HG02623 (cell line): ENCODE data around the gene MYO5C.
A peak's percentile ranks its signal among the peaks of the same experiment; 100 is the strongest.
"Not testable (repeated sequence)": the region's sequence is repeated elsewhere in the genome, so short reads cannot be mapped to it uniquely, and the experiment has no call there.

Source experiments
- ATAC-seq: cut with Tn5 transposase; IDR thresholded peaks from one replicate; pipeline ENCODE4 v1.9.1; 2021; ENCODE audit warnings: moderate library complexity; ENCODE audit not compliant: unreplicated experiment

MYO5C gene

GRCh38 chr15:52309154-52309548 is 13.5 kb upstream of the MYO5C start:
- peak; percentile 72 for ATAC-seq

GRCh38 chr15:52308446-52309153 is 13.0 kb upstream of the MYO5C start:
- ATAC-seq, result peak; percentile 49

- ATAC-seq, result no peak
Observed at GRCh38 chr15:52307847-52308246, 12.2 kb upstream of the MYO5C start.

- no peak for ATAC-seq
Observed at GRCh38 chr15:52306270-52306669, 10.7 kb upstream of the MYO5C start.

GRCh38 chr15:52303093-52303772 is 7.6 kb upstream of the MYO5C start:
- ATAC-seq, result no peak

- ATAC-seq, result no peak
Observed at GRCh38 chr15:52301265-52301847, 5.8 kb upstream of the MYO5C start.

GRCh38 chr15:52294881-52295420 is 653 bp downstream of the MYO5C start:
- ATAC-seq, result no peak

- ATAC-seq, result no peak
Observed at GRCh38 chr15:52292780-52293392, 2.7 kb downstream of the MYO5C start.

- ATAC-seq, result no peak
Observed at GRCh38 chr15:52291204-52291603, 4.4 kb downstream of the MYO5C start.

GRCh38 chr15:52290800-52291199 is 4.8 kb downstream of the MYO5C start:
- ATAC-seq, result no peak

- no peak for ATAC-seq
Observed at GRCh38 chr15:52290329-52290728, 5.3 kb downstream of the MYO5C start.

- ATAC-seq, result no peak
Observed at GRCh38 chr15:52289629-52290081, 5.9 kb downstream of the MYO5C start.

GRCh38 chr15:52288986-52289385 is 6.6 kb downstream of the MYO5C start:
- ATAC-seq, result no peak

- no peak for ATAC-seq
Observed at GRCh38 chr15:52288051-52288942, 7.3 kb downstream of the MYO5C start.

GRCh38 chr15:52287114-52287513 is 8.5 kb downstream of the MYO5C start:
- no peak for ATAC-seq

- not testable (repeated sequence) for ATAC-seq
Observed at GRCh38 chr15:52285941-52286340, 9.7 kb downstream of the MYO5C start.

- ATAC-seq, result no peak
Observed at GRCh38 chr15:52284164-52284563, 11.4 kb downstream of the MYO5C start.

GRCh38 chr15:52283281-52283680 is 12.3 kb downstream of the MYO5C start:
- ATAC-seq, result no peak

- ATAC-seq, result no peak
Observed at GRCh38 chr15:52282418-52282817, 13.2 kb downstream of the MYO5C start.
